Measurements from ENCODE around the gene PCDHB5.
"Not testable (repeated sequence)": the region's sequence is repeated elsewhere in the genome, so short reads cannot be mapped to it uniquely, and the experiment has no call there.

GRCh38 chr5:141179876-141180275 lies 44.9 kb downstream of the PCDHB5 start:
- not testable (repeated sequence) for TF ChIP-seq CTCF (IDR thresholded peaks at IDR 0.05 in 8 of 11, conservative IDR thresholded peaks at IDR 0.05 in 3 of 11); POLR2AphosphoS5 (IDR thresholded peaks at IDR 0.05)

Measured in spleen (tissue), 7 donors.